HG03520 (cell line): ENCODE data around the gene SASH1.

Experiments
- ATAC-seq: cut with Tn5 transposase; IDR thresholded peaks from one replicate; pipeline ENCODE4 v1.9.1; 2021; ENCODE audit warnings: mild to moderate bottlenecking, moderate library complexity; ENCODE audit not compliant: unreplicated experiment

SASH1 gene

DNA sequence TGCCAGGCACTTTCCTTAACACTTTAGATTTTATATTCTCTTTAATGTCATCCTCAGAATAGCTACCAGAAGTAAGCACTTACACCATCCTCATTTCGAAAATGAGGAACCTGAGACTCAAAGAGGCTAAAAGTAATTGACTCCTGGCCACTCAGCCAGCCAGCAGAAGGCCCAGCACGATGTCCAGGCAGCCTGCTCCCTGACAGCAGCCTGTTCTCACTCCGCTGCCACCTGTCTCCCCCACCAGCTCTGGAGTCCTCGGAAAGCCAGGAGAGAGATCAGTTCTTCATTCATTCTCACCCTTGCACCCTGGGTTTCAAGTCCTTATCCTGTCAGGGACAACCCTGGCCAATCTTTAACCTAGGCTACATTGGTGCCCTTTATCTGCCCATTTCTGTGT is 174.0 kb downstream of the SASH1 start:
- ATAC-seq, result no peak

DNA sequence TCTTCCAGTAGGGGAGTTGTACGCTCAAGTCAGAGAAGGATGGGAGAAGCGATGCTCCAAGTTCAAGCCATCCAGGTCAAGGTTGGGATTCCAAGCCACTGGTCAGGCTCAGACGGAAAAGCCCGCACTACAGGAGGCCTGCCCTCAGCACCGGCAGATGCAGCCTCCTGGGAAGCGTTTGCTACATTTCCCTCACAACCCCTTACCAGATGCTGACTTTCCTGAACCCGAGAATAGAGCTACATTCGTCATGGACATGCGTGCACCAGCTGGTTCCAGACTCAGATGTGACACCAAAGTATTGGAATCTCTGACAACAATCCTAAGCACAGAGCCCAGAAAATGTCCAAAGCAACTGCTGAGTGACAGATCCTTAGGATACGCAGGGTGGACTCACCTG is 174.8 kb downstream of the SASH1 start:
- ATAC-seq, result no peak

DNA sequence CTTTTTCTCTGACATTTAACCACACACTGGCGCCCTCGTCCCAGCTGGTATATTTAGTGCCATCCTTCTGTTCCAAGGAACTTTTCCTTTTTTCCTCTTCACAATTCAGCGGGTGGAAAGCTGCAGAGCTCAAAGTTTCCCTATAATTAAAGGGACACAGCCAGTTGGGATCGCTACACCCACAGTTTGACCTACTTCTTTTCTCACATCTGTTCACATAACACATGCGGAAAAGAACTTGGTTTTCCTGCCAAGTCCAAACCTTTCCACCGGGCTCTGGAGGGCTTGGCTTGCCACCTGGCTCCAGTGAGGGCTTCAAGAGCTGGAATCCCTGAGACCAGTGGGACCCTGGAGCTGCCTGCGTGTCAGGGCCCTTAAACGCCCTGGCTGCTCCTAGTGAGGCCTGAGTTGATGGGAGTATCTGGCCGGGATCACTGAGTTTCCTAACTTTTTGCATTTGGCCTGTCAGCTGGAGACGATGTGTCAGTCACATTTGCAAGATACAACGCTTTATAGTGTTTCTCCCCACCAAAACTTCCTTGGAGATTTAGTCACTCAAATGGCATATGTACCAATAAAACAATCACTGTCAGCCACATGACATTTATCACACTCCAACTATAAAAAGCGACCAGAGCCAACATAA is 176.0 kb downstream of the SASH1 start:
- ATAC-seq, result no peak

DNA sequence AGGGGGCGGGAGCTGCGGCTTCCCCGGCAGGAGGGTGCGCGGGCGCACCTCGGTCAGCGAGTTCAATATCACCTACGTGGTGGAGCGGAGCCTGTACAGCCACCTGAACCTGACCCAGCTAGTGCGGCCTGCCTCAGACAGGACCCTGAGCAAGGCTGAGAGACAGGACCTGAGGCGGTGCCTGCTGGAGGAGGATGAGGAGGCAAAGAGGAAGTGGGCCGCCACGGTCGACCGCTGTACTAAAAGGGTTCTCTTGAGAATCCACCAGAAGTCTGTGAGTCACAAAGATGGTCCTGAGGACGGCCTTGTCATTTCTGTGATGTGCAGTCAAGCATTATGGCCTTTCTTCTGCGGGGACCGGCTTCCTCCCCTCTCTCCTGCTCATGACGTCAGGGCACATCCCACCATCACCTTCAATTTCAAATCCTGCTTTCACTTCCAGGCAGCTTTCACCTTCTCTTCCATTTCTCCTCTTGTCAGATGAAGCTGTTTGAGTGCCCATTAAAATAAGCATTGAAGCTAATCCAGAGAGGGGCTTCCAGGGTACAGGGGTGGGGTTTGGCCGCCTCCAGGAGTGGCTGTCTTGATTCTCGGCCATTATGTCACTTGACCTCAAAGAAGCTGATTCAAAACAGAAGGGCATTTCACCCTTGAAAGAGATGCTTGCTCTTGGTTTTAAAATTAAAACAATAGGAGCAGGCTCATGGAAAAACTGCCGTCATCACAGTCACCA is 177.6 kb downstream of the SASH1 start:
- peak; percentile 94 for ATAC-seq

DNA sequence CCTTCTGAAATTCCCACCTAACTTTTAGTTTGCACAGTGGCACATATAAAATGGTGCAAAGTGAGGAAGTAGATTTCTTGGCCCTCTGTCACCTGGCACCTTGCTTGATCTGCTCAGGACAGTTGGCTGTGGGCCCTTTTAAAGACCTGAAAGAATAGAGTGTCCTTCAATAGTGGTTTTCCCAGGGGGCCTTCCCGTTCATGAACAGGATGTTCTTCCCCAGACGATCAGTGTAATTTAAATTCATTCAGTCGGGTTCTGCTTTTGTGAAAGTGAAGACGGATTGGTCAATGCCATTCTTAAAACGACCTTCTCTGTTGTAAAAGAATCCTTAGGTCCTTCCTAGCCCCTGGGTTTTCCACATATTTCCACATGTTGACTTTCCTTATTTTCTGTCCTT is 178.5 kb downstream of the SASH1 start:
- ATAC-seq, result no peak

DNA sequence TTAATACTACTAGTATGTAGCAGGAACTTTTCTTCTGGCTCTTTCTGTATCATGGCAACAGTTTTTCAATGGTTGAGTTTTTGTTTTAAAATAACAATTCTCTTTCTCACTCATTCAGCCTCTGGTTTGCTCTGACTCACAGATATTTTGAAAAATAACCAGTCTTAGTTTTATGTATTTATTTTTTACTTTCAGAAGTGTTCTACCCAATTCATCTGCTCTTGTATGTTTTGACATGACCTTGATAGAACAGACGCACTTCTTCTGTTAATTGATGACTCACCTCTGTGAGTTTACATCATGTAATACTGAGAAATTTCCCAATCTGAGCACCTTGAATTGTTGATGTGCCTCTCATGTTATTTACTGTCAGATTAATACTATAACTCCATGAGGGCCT is 178.9 kb downstream of the SASH1 start:
- ATAC-seq, result no peak

GRCh38 chr6:148523048-148523447 is 180.4 kb downstream of the SASH1 start:
- ATAC-seq, result no peak

GRCh38 chr6:148523551-148523950 is 180.9 kb downstream of the SASH1 start:
- ATAC-seq, result no peak

- ATAC-seq, result no peak
These were observed 181.8 kb downstream of the SASH1 start for GRCh38 chr6:148524471-148524882.

GRCh38 chr6:148524976-148525375 is 182.3 kb downstream of the SASH1 start:
- ATAC-seq, result no peak

GRCh38 chr6:148525453-148525852 is 182.8 kb downstream of the SASH1 start:
- ATAC-seq, result no peak

DNA sequence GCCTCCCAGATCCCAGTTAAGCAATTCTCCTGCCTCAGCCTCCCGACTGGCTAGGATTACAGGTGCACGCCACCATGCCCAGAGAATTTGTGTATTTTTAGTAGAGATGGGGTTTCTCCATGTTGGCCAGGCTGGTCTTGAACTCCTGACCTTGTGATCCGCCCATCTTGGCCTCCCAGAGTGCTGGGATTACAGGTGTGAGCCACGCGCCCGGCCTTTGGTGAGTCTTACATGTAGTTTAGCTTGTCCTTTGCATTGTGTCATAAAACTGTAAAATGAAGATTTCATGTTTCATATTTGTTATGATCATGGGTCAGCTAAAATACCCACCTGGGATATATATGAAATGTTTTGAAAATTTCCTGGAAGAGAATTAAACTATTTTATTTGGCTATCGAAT is 183.5 kb downstream of the SASH1 start:
- ATAC-seq, result no peak

DNA sequence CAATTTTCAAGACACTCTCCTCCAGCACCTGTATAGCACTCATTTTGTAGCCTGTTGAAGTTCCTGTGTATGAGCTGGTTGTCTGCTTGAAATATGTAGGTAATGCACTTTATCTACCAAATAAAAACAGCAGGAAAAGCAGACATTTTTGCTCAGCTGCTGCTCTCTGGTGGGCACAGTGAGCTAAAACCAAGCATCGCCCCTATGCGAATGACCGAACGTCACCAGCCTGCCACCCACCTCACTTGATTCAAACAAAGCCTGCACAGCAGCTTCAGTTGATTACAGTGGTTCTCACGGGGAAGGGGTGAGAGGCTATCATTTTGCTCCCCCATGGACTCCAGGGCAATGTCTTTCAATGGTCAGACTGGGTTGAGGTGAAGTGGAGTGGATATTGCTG is 185.7 kb downstream of the SASH1 start:
- no peak for ATAC-seq

DNA sequence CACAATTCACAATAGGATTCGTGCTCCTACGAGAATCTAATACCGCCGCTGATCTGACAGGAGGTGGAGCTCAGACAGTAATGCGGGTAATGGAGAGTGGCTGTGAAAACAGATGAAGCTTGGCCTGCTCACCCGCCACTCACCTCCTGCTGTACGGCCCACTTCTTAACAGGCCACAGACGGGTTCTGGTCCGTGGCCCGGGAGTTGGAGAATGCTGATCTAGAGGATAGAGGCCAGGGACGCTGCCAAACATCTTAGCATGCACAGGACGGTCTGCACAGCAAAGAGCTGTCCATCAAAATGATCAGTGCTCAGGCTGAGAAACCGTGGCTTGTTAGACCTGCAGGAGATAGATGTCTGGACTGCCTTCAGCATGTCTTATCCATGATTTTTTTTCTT is 186.4 kb downstream of the SASH1 start:
- no peak for ATAC-seq

- peak; percentile 46 for ATAC-seq
These were observed 187.8 kb downstream of the SASH1 start for GRCh38 chr6:148530394-148530953.

DNA sequence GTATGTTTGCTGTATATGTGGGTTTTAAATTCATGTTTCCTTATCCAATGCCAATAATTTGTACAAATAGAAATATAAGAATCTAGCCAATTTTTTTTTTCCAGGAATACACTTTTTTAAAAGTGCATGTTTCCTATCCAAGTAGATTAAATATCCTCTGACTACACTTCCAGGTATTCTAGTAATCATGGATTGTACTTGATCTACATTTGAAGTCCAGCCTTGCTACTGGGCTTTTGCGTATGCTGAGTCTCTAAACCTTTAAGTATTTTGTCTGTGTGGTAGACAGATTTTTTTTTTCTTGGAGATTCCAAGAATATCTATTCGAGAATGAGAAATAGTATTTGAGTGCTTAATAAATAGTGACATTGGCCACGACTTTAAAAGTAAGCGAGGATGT is 188.3 kb downstream of the SASH1 start:
- no peak for ATAC-seq

GRCh38 chr6:148532698-148533097 is 190.1 kb downstream of the SASH1 start:
- no peak for ATAC-seq

DNA sequence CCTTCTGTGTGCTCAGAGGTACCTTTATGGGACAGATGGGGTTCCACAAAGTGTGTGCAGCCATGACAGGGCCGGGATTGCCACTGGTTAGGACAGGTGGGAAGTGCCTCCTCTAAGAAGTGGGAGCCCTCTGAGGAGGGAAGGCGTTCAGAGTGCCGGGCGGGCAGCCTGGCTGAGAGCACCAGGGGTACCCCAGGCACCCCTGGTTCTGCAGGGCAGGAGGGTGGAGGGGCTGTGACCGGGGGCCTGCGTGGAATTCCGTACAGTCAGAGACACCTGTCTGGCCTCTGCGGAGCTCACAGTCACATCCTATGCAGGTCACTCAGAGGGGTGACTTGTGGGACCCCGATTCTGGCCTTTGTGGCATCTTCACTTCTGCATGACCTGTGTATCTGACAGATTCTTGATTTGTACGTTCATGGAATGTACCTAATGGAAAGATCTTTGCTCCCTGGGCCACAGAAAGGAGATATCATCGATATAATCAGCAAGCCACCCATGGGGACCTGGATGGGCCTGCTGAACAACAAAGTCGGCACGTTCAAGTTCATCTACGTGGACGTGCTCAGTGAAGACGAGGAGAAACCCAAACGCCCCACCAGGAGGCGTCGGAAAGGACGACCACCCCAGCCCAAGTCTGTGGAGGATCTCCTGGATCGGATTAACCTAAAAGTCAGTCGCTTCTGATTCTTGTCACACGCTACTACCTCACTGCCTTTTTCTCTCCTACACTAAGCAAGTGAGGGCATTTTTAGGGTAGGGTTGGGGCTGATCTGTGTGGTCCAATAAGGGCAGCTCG is 190.9 kb downstream of the SASH1 start:
- no peak for ATAC-seq

DNA sequence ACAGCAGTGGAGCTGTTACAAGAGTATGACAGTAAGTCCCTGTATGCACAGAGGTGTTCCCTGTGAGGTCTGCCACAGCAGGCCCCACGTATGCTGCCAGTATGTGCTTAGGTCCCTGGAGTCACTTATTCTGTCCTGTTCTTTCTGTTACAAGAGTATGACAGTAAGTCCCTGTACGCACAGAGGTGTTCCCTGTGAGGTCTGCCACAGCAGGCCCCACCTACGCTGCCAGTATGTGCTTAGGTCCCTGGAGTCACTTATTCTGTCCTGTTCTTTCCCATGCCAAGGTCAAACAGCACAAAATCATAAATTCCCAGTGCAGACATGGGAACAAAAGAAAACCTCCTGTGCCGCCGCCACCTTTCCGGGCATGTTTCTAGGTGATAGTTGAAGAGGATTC is 192.2 kb downstream of the SASH1 start:
- ATAC-seq, result no peak

DNA sequence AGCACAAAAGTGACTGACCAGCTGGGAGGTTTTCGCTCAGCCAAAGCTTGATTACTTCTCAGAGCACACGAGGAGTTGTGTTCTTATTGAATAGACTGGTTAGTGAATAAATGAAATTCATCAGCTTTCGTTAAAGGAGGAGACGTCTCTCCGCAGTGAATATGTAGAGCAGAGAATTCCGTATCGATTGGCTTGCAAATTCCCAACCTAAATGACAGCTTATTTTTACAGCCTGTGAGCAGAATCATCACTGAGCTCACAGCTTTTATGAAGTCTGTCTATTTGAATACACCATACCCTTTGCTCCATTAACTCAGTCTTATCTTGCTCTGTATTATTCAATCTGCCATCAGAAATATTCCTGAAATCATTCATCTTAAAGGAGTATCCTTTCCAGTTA is 192.7 kb downstream of the SASH1 start:
- ATAC-seq, result no peak

DNA sequence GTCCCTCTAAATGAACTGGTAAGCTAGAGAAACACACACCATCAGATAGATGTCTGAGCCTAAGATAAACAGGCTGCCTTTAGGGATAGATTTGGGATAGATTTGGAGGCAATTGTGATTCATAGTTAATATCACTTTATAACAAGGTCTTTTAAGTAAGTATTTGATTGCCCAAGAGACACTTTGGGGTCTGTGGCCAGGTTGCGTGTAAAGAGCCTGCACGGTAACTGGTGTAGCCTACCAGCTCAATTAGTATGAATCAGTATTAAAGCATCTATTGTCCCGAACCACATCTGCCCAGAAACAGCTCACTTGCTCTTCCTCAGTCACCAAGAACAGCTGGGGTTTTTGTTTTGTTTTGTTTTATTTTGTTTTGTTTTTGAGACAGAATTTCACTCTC is 193.3 kb downstream of the SASH1 start:
- ATAC-seq, result no peak
